ENCODE data around the gene DMTF1. TPM values are rescaled to one million over a fixed set of nuclear protein-coding genes. Genes with fewer than 3 reads are reported as not detected.
A peak's percentile ranks its signal among the peaks of the same experiment; 100 is the strongest.
"Not testable (repeated sequence)": the region's sequence is repeated elsewhere in the genome, so short reads cannot be mapped to it uniquely, and the experiment has no call there.

The DMTF1 gene
- total RNA-seq, 1 donor from 2014 or later = 116 TPM

DNA sequence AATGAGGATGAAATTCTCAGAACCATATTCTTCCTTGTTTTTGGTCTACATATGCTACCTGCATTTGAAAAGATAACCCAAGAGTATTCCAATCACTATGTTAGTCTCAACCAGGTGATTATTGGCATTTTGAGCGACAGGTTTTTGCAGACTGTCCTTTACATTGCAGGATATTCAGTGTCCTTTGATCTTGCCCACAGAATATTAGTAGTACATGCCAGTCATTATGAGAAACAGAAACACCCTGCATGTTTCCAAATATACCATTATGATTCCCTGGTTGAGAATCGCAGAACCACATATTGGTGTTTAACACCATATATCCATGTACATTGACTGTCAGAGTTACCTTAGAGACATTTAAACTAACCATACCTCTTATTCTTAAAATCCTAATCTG is 36.7 kb downstream of the DMTF1 start:
- no peak for DNase-seq (ENCODE audit: low spot score)
- peaks cover 29% of the 10 kb centered on the region for H3K4me1 Mint-ChIP-seq (ENCODE audit: low read depth)
- H3K9me3 Mint-ChIP-seq = no peaks in the 10 kb centered on the region
- H3K4me3 Mint-ChIP-seq = no peak overlapping the region
- intact Hi-C loops (cut with micrococcal nuclease) = loop anchor here (5.0 kb wide), 1 partner anchor 37 kb away; the partner anchor contains the start of gene DMTF1
- H3K36me3 Mint-ChIP-seq (ENCODE audit: low read depth) = peaks cover 50% of the 10 kb centered on the region
- H3K27me3 Mint-ChIP-seq (ENCODE audit: insufficient read depth) = no peaks in the 10 kb centered on the region
- no peak overlapping the region for H3K27ac Mint-ChIP-seq

DNA sequence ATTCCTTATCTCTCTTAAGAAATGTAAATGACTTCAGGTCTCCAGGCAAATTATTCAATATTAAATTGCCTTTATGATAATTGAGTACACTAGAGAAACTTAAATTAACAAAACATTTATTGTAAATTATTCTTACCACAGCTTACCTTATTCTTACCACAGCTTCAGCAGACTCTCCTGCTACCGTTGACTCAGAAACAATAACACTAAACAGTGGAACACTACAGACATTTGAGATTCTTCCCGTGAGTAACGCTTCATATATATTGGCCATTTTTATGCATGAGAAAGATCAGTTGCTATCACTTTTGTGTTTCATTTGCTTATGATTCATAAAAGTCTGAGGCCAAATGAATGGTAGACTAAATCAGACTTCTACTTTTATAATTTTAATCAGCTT is 38.5 kb downstream of the DMTF1 start:
- peaks cover 17% of the 10 kb centered on the region for H3K4me1 Mint-ChIP-seq (ENCODE audit: low read depth)
- no peak overlapping the region for H3K4me3 Mint-ChIP-seq
- H3K9me3 Mint-ChIP-seq = no peaks in the 10 kb centered on the region
- H3K27ac Mint-ChIP-seq = no peak overlapping the region
- peaks cover 51% of the 10 kb centered on the region for H3K36me3 Mint-ChIP-seq (ENCODE audit: low read depth)
- H3K27me3 Mint-ChIP-seq (ENCODE audit: insufficient read depth) = no peaks in the 10 kb centered on the region
- intact Hi-C loops (cut with micrococcal nuclease) = loop anchor here (2.0 kb wide), 2 partner anchors 18 to 46 kb away; no protein-coding TSS in a partner anchor
- no peak for DNase-seq (ENCODE audit: low spot score)

DNA sequence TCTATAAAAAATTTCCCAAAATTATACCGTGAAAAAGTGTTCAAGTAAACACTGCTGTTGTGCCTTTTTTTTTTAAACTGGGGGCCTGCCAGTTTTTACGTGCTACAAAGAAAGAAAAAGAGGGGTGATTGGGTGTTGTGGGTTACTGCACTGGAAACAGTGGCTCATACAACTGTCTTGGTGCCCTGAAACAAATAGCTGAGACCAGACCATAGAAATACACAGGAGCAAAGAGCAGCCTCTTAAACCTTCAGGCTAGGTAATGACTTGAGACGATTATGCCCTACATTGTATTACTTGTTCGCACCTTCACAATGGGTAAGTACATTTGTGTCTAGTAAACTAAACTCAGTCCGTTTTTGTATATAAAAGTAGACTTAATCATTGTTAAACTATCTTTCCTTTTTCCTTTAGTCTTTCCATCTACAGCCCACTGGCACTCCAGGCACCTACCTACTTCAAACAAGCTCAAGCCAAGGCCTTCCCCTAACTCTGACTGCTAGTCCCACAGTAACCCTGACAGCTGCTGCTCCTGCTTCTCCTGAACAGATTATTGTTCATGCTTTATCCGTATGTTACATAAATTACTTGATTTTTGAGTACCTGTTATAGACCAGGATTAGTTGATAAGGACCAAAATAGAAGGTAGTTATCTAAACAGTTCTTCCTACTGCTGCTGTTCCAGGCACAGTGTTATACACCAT is 40.7 kb downstream of the DMTF1 start:
- intact Hi-C loops (cut with micrococcal nuclease) = no loop called here
- Mint-ChIP-seq H3K36me3 (ENCODE audit: low read depth) (peaks cover 57% of the 10 kb centered on the region), H3K27me3 (ENCODE audit: insufficient read depth) (no peaks in the 10 kb centered on the region), H3K9me3 (no peaks in the 10 kb centered on the region), H3K4me3 (no peak overlapping the region), H3K4me1 (ENCODE audit: low read depth) (peaks cover 17% of the 10 kb centered on the region), H3K27ac (peak overlapping the region; percentile 32)
- no peak for DNase-seq (ENCODE audit: low spot score)

DNA sequence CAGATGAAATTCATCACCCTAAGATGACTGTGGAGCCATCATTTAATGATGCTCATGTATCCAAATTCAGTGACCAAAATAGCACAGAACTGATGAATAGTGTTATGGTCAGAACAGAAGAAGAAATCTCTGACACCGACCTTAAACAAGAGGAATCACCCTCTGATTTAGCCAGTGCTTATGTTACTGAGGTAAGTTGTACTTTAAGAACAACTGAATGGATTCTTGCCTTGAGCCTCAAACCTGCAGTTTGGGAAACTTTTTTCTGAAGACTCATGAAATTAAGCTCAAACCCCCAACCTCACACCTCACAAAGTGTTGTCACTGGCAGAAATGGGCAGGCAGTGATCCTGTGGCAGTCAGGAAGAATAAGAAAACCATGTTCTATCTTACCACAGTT is 41.7 kb downstream of the DMTF1 start:
- Mint-ChIP-seq H3K27ac (no peak overlapping the region), H3K4me1 (ENCODE audit: low read depth) (peaks cover 24% of the 10 kb centered on the region), H3K27me3 (ENCODE audit: insufficient read depth) (no peaks in the 10 kb centered on the region), H3K36me3 (ENCODE audit: low read depth) (peaks cover 58% of the 10 kb centered on the region), H3K4me3 (no peak overlapping the region), H3K9me3 (no peaks in the 10 kb centered on the region)
- intact Hi-C loops (cut with micrococcal nuclease) = no loop called here
- no peak for DNase-seq (ENCODE audit: low spot score)

- H3K4me3 Mint-ChIP-seq = no peak overlapping the region
- intact Hi-C loops (cut with micrococcal nuclease) = loop anchor here (2.0 kb wide), 1 partner anchor 14 kb away; no protein-coding TSS in a partner anchor
- no peak for DNase-seq (ENCODE audit: low spot score)
- H3K4me1 Mint-ChIP-seq (ENCODE audit: low read depth) = peaks cover 49% of the 10 kb centered on the region
- peaks cover 77% of the 10 kb centered on the region for H3K36me3 Mint-ChIP-seq (ENCODE audit: low read depth)
- H3K9me3 Mint-ChIP-seq = peaks cover 12% of the 10 kb centered on the region
- no peaks in the 10 kb centered on the region for H3K27me3 Mint-ChIP-seq (ENCODE audit: insufficient read depth)
- H3K27ac Mint-ChIP-seq = peak overlapping the region; percentile 13
These were observed 47.0 kb downstream of the DMTF1 start for GRCh38 chr7:87199241-87199640.

- intact Hi-C loops (cut with micrococcal nuclease) = loop anchor here (2.0 kb wide), 1 partner anchor 13 kb away; no protein-coding TSS in a partner anchor
These were observed 47.6 kb downstream of the DMTF1 start for GRCh38 chr7:87199700-87200450.

GRCh38 chr7:87202208-87202607 is 50.0 kb downstream of the DMTF1 start:
- peaks cover 49% of the 10 kb centered on the region for H3K4me1 Mint-ChIP-seq (ENCODE audit: low read depth)
- H3K36me3 Mint-ChIP-seq (ENCODE audit: low read depth) = peaks cover 79% of the 10 kb centered on the region
- peaks cover 29% of the 10 kb centered on the region for H3K9me3 Mint-ChIP-seq
- no peaks in the 10 kb centered on the region for H3K27me3 Mint-ChIP-seq (ENCODE audit: insufficient read depth)
- H3K4me3 Mint-ChIP-seq = no peak overlapping the region
- H3K27ac Mint-ChIP-seq = no peak overlapping the region
- intact Hi-C loops (cut with micrococcal nuclease) = no loop called here
- DNase-seq (ENCODE audit: low spot score) = no peak

More at GRCh38 chr7:87199700-87200450, 47.6 kb downstream of the DMTF1 start:
- Mint-ChIP-seq H3K4me1 (ENCODE audit: low read depth) (peaks cover 49% of the 10 kb centered on the region), H3K36me3 (ENCODE audit: low read depth) (peaks cover 76% of the 10 kb centered on the region), H3K4me3 (no peak overlapping the region), H3K9me3 (peaks cover 14% of the 10 kb centered on the region), H3K27me3 (ENCODE audit: insufficient read depth) (no peaks in the 10 kb centered on the region), H3K27ac (peak overlapping the region; percentile 18)
- no peak for DNase-seq (ENCODE audit: low spot score)

GRCh38 chr7:87202705-87203104 is 50.5 kb downstream of the DMTF1 start:
- Mint-ChIP-seq H3K4me3 (no peak overlapping the region), H3K9me3 (peaks cover 29% of the 10 kb centered on the region), H3K27ac (no peak overlapping the region), H3K4me1 (ENCODE audit: low read depth) (peaks cover 49% of the 10 kb centered on the region), H3K36me3 (ENCODE audit: low read depth) (peaks cover 76% of the 10 kb centered on the region), H3K27me3 (ENCODE audit: insufficient read depth) (no peaks in the 10 kb centered on the region)
- DNase-seq (ENCODE audit: low spot score) = no peak
- intact Hi-C loops (cut with micrococcal nuclease) = no loop called here

DNA sequence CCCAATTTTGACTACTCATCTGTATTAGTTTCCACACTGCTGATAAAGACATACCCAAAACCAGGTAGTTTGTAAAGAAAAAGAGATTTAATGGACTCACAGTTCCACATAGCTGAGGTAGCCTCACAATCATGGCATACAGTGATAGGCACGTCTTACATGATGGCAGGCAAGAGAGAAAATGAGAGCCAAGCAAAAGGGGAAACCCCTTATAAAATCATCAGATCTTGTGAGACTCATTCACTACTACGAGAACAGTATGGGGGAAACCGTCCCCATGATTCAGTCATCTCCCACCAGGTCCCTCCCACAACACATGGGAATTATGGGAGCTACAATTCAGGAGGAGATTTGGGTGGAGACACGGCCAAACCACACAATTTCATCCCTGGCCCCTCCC is 51.7 kb downstream of the DMTF1 start:
- intact Hi-C loops (cut with micrococcal nuclease); H3K27me3 Mint-ChIP-seq (ENCODE audit: insufficient read depth); DNase-seq (ENCODE audit: low spot score); H3K4me3 Mint-ChIP-seq: not testable (repeated sequence)
- peaks cover 75% of the 10 kb centered on the region for H3K36me3 Mint-ChIP-seq (ENCODE audit: low read depth)
- peaks cover 46% of the 10 kb centered on the region for H3K4me1 Mint-ChIP-seq (ENCODE audit: low read depth)
- H3K27ac Mint-ChIP-seq = peak overlapping the region; percentile 58
- H3K9me3 Mint-ChIP-seq = peaks cover 31% of the 10 kb centered on the region

DNA sequence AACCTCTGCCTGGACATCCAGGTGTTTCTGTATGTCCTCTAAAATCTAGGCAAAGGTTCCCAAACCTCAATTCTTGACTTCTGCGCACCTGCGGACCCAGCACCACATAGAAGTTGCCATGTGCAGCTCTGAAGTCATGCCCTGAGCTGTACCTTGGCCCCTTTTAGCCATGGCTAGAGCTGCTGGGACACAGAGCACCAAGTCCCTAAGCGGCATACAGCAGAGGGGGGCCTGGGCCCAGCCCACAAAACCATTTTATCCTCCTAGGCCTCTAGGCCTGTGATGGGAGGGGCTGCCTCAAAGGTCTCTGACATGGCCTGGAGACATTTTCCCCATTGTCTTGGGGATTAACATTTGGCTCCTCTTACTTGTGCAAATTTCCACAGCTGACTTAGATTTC is 52.7 kb downstream of the DMTF1 start:
- Mint-ChIP-seq H3K27me3 (ENCODE audit: insufficient read depth) (no peaks in the 10 kb centered on the region), H3K9me3 (peaks cover 31% of the 10 kb centered on the region), H3K4me1 (ENCODE audit: low read depth) (peaks cover 45% of the 10 kb centered on the region), H3K27ac (no peak overlapping the region), H3K4me3 (no peak overlapping the region), H3K36me3 (ENCODE audit: low read depth) (peaks cover 73% of the 10 kb centered on the region)
- intact Hi-C loops (cut with micrococcal nuclease) = no loop called here
- DNase-seq (ENCODE audit: low spot score) = no peak

DNA sequence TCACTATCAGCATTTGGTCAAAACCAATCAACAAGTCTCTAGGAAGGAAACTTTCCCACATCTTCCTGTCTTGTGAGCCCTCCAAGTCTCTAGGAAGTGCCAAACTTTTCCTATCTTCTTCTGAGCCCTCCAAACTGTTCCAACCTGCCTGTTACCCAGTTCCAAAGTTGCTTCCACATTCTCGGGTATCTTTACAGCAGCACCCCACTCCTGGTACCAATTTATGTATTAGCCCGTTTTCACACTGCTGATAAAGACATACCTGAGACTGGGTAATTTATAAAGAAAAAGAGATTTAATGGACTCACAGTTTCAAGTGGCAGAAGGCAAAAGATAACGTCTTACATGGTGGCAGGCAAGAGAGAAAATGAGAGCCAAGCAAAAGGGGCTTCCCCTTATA is 53.4 kb downstream of the DMTF1 start:
- intact Hi-C loops (cut with micrococcal nuclease); DNase-seq (ENCODE audit: low spot score); H3K4me3 Mint-ChIP-seq; H3K27me3 Mint-ChIP-seq (ENCODE audit: insufficient read depth): not testable (repeated sequence)
- Mint-ChIP-seq H3K4me1 (ENCODE audit: low read depth) (peaks cover 42% of the 10 kb centered on the region), H3K9me3 (peaks cover 31% of the 10 kb centered on the region), H3K36me3 (ENCODE audit: low read depth) (peaks cover 65% of the 10 kb centered on the region), H3K27ac (peak overlapping the region; percentile 31)

GRCh38 chr7:87206361-87206760 is 54.1 kb downstream of the DMTF1 start:
- H3K27ac Mint-ChIP-seq = no peak overlapping the region
- DNase-seq (ENCODE audit: low spot score) = no peak
- H3K4me3 Mint-ChIP-seq = no peak overlapping the region
- peaks cover 44% of the 10 kb centered on the region for H3K4me1 Mint-ChIP-seq (ENCODE audit: low read depth)
- H3K9me3 Mint-ChIP-seq = peaks cover 31% of the 10 kb centered on the region
- peaks cover 61% of the 10 kb centered on the region for H3K36me3 Mint-ChIP-seq (ENCODE audit: low read depth)
- intact Hi-C loops (cut with micrococcal nuclease) = no loop called here
- H3K27me3 Mint-ChIP-seq (ENCODE audit: insufficient read depth) = no peaks in the 10 kb centered on the region

DNA sequence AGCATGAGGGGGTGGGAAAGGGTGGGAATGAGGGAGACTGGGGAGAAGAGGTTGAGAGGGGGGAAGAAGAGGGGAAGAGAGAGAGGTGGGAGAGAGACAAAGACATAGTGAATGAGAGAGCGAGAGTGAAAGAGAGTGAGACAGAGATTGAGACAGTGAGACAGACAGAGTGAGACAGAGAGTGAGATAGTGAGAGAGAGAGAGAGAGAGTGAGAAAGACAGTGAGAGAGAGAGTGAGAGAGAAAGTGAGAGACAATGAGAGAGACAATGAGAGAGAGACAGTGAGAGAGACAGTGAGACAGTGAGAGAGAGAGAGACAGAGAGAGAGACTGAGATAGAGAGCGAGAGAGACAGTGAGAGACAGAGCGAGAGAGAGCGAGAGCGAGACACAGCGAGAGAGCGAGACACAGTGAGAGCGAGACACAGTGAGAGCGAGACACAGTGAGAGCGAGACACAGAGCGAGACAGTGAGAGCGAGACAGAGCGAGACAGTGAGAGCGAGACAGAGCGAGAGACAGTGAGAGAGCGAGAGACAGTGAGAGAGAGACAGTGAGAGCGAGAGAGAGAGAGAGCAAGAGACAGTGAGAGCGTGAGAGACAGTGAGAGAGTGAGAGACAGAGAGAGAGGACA is 57.2 kb downstream of the DMTF1 start:
- DNase-seq (ENCODE audit: low spot score) = no peak
- Mint-ChIP-seq H3K36me3 (ENCODE audit: low read depth) (peaks cover 45% of the 10 kb centered on the region), H3K9me3 (peaks cover 17% of the 10 kb centered on the region), H3K4me1 (ENCODE audit: low read depth) (peaks cover 55% of the 10 kb centered on the region), H3K27ac (peak overlapping the region; percentile 85), H3K27me3 (ENCODE audit: insufficient read depth) (no peaks in the 10 kb centered on the region), H3K4me3 (no peak overlapping the region)
- intact Hi-C loops (cut with micrococcal nuclease) = no loop called here

All from activated T-helper 1 cell treated with anti-CD3 and anti-CD28 coated beads, Interleukin-12 subunit alpha, Interleukin-12 subunit beta, Interleukin-2, Interleukin-4 antibody, amounts not matched to agents 30 ng/mL and 10 ng/mL and 1 ng/mL, durations not matched to agents 14 hours and 24 hours and 36 hours (primary cell).